ENCODE measurements around the gene YEATS2.

Gene YEATS2

GRCh38 chr3:183725387-183725786 is 27.8 kb downstream of the YEATS2 start:
- Histone ChIP-seq H3K27ac (replicated peaks) (no peak overlapping the region), H3K4me3 (replicated peaks; ENCODE audit: insufficient read depth, low read length) (no peak overlapping the region), H3K27me3 (ENCODE audit: insufficient read depth, poor library complexity, severe bottlenecking) (no peaks in the 10 kb centered on the region)
- DNase-seq (ENCODE audit: low read depth in 1 of 2, low spot score in 1 of 2): no peak
- TF ChIP-seq GABPA (IDR thresholded peaks at IDR 0.05; ENCODE audit: low read depth): no peak

GRCh38 chr3:183728204-183728603 is 30.6 kb downstream of the YEATS2 start:
- no peak for DNase-seq (ENCODE audit: low read depth in 1 of 2, low spot score in 1 of 2)
- TF ChIP-seq SPI1 (IDR thresholded peaks at IDR 0.05; ENCODE audit: borderline replicate concordance, low read depth) (no peak), GABPA (IDR thresholded peaks at IDR 0.05; ENCODE audit: low read depth) (no peak)
- H3K27ac ChIP-seq (replicated peaks): no peak overlapping the region
- no peak overlapping the region for H3K4me3 ChIP-seq (replicated peaks; ENCODE audit: insufficient read depth, low read length)
- H3K27me3 ChIP-seq (ENCODE audit: insufficient read depth, poor library complexity, severe bottlenecking): no peaks in the 10 kb centered on the region

- H3K4me3 ChIP-seq (replicated peaks; ENCODE audit: insufficient read depth, low read length): no peak overlapping the region
- no peaks in the 10 kb centered on the region for H3K27me3 ChIP-seq (ENCODE audit: insufficient read depth, poor library complexity, severe bottlenecking)
- no peak for TF ChIP-seq GABPA (IDR thresholded peaks at IDR 0.05; ENCODE audit: low read depth)
- no peak for TF ChIP-seq POLR2AphosphoS5 (IDR thresholded peaks at IDR 0.05; ENCODE audit: low read depth)
- TF ChIP-seq SPI1 (IDR thresholded peaks at IDR 0.05; ENCODE audit: borderline replicate concordance, low read depth): no peak
- no peak for TF ChIP-seq REST (IDR thresholded peaks at IDR 0.05; ENCODE audit: insufficient replicate concordance, low read depth)
- TF ChIP-seq CTCF (IDR thresholded peaks at IDR 0.05; ENCODE audit: insufficient read depth, low read length): no peak
- H3K27ac ChIP-seq (replicated peaks): no peak overlapping the region
- DNase-seq (ENCODE audit: low read depth in 1 of 2, low spot score in 1 of 2): no peak
These were observed 32.8 kb downstream of the YEATS2 start for GRCh38 chr3:183730361-183730760.

GRCh38 chr3:183731611-183732010 is 34.0 kb downstream of the YEATS2 start:
- TF ChIP-seq CTCF (IDR thresholded peaks at IDR 0.05; ENCODE audit: insufficient read depth, low read length) (no peak), REST (IDR thresholded peaks at IDR 0.05; ENCODE audit: insufficient replicate concordance, low read depth) (no peak), SPI1 (IDR thresholded peaks at IDR 0.05; ENCODE audit: borderline replicate concordance, low read depth) (no peak), GABPA (IDR thresholded peaks at IDR 0.05; ENCODE audit: low read depth) (no peak)
- Histone ChIP-seq H3K27ac (replicated peaks) (no peak overlapping the region), H3K27me3 (ENCODE audit: insufficient read depth, poor library complexity, severe bottlenecking) (no peaks in the 10 kb centered on the region), H3K4me3 (replicated peaks; ENCODE audit: insufficient read depth, low read length) (no peak overlapping the region)
- no peak for DNase-seq (ENCODE audit: low read depth in 1 of 2, low spot score in 1 of 2)

GRCh38 chr3:183733553-183733952 is 36.0 kb downstream of the YEATS2 start:
- Histone ChIP-seq H3K27ac (replicated peaks) (no peak overlapping the region), H3K4me3 (replicated peaks; ENCODE audit: insufficient read depth, low read length) (no peak overlapping the region), H3K27me3 (ENCODE audit: insufficient read depth, poor library complexity, severe bottlenecking) (no peaks in the 10 kb centered on the region)
- TF ChIP-seq CTCF (IDR thresholded peaks at IDR 0.05; ENCODE audit: insufficient read depth, low read length) (no peak), REST (IDR thresholded peaks at IDR 0.05; ENCODE audit: insufficient replicate concordance, low read depth) (no peak), SPI1 (IDR thresholded peaks at IDR 0.05; ENCODE audit: borderline replicate concordance, low read depth) (no peak), POLR2AphosphoS5 (IDR thresholded peaks at IDR 0.05; ENCODE audit: low read depth) (no peak), GABPA (IDR thresholded peaks at IDR 0.05; ENCODE audit: low read depth) (no peak)
- no peak for DNase-seq (ENCODE audit: low read depth in 1 of 2, low spot score in 1 of 2)
